ENCODE measurements around the gene TOMT.

DNA sequence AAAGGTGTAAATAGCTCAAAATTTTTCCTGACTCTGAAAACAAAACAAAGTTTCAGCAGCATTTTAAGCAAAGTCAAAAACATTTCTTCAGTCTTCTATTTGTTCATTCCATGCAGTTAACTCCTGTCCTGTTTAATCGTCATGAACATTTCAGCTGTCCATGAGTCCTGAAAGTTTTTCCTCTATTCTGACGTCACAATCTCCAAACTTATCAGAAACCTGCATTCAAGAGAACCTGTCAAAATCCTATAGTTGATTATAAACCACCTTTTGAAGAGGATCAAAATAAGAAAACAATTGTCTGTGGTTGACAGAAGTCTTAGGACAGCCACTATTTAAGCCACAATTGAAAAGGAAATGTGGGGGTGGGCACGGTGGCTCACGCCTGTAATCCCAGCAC, 45.2 kb downstream of the TOMT start:
- TF ChIP-seq, protein P1, sequence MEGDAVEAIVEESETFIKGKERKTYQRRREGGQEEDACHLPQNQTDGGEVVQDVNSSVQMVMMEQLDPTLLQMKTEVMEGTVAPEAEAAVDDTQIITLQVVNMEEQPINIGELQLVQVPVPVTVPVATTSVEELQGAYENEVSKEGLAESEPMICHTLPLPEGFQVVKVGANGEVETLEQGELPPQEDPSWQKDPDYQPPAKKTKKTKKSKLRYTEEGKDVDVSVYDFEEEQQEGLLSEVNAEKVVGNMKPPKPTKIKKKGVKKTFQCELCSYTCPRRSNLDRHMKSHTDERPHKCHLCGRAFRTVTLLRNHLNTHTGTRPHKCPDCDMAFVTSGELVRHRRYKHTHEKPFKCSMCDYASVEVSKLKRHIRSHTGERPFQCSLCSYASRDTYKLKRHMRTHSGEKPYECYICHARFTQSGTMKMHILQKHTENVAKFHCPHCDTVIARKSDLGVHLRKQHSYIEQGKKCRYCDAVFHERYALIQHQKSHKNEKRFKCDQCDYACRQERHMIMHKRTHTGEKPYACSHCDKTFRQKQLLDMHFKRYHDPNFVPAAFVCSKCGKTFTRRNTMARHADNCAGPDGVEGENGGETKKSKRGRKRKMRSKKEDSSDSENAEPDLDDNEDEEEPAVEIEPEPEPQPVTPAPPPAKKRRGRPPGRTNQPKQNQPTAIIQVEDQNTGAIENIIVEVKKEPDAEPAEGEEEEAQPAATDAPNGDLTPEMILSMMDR (conservative IDR thresholded peaks at IDR 0.05; ENCODE audit: low read depth in 2 of 2) = no peak
- TF ChIP-seq EZH2 (IDR thresholded peaks at IDR 0.05; ENCODE audit: low read depth, unreplicated experiment) = no peak
- no peak for TF ChIP-seq POLR2AphosphoS5 (IDR thresholded peaks at IDR 0.05; ENCODE audit: low read depth)
- no peak for TF ChIP-seq EZH2phosphoT487 (IDR thresholded peaks at IDR 0.05; ENCODE audit: unreplicated experiment)
- TF ChIP-seq JUNB (IDR thresholded peaks at IDR 0.05; ENCODE audit: unreplicated experiment) = no peak
- TF ChIP-seq, protein P2, sequence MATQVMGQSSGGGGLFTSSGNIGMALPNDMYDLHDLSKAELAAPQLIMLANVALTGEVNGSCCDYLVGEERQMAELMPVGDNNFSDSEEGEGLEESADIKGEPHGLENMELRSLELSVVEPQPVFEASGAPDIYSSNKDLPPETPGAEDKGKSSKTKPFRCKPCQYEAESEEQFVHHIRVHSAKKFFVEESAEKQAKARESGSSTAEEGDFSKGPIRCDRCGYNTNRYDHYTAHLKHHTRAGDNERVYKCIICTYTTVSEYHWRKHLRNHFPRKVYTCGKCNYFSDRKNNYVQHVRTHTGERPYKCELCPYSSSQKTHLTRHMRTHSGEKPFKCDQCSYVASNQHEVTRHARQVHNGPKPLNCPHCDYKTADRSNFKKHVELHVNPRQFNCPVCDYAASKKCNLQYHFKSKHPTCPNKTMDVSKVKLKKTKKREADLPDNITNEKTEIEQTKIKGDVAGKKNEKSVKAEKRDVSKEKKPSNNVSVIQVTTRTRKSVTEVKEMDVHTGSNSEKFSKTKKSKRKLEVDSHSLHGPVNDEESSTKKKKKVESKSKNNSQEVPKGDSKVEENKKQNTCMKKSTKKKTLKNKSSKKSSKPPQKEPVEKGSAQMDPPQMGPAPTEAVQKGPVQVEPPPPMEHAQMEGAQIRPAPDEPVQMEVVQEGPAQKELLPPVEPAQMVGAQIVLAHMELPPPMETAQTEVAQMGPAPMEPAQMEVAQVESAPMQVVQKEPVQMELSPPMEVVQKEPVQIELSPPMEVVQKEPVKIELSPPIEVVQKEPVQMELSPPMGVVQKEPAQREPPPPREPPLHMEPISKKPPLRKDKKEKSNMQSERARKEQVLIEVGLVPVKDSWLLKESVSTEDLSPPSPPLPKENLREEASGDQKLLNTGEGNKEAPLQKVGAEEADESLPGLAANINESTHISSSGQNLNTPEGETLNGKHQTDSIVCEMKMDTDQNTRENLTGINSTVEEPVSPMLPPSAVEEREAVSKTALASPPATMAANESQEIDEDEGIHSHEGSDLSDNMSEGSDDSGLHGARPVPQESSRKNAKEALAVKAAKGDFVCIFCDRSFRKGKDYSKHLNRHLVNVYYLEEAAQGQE (IDR thresholded peaks at IDR 0.05; ENCODE audit: unreplicated experiment) = no peak
- TF ChIP-seq CREB1 (CRISPR knock-in tag; IDR thresholded peaks at IDR 0.05; ENCODE audit: low read depth) = no peak
- TF ChIP-seq NANOG (IDR thresholded peaks at IDR 0.05; ENCODE audit: borderline replicate concordance) = no peak
- no peak for TF ChIP-seq ZNF114 (CRISPR knock-in tag; IDR thresholded peaks at IDR 0.05)
- TF ChIP-seq STAT1 (IDR thresholded peaks at IDR 0.05; ENCODE audit: unreplicated experiment) = no peak
- TF ChIP-seq, protein P3, sequence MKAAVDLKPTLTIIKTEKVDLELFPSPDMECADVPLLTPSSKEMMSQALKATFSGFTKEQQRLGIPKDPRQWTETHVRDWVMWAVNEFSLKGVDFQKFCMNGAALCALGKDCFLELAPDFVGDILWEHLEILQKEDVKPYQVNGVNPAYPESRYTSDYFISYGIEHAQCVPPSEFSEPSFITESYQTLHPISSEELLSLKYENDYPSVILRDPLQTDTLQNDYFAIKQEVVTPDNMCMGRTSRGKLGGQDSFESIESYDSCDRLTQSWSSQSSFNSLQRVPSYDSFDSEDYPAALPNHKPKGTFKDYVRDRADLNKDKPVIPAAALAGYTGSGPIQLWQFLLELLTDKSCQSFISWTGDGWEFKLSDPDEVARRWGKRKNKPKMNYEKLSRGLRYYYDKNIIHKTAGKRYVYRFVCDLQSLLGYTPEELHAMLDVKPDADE (IDR thresholded peaks at IDR 0.05) = no peak

Data from GM23338 (cell line).